SK-N-SH (cell line): Measurements from ENCODE around the gene ARID1B. TPM values are rescaled to one million over a fixed set of nuclear protein-coding genes. Genes with fewer than 3 reads are reported as not detected.

Experiments
- CTCF ChIA-PET: fragments of 300-600, 350-600 bp; formaldehyde crosslinking; extraction: SDS; loops from one replicate; lab custom pipeline; 2021; lab: Yijun Ruan, JAX
- POLR2A ChIA-PET: fragments of 350-600 bp; sonication (Branson Sonifier 250); formaldehyde crosslinking; extraction: SDS; loops from one replicate; lab custom pipeline; 2020; ENCODE audit warnings: antibody characterized with exemption, inconsistent platforms; lab: Yijun Ruan, JAX
- DNase-seq: peaks from one replicate; pipeline ENCODE4 v3.0.0; 2012
- H2AFZ ChIP-seq: fragments of 200-600 bp; sonication (generic); 2 replicates; pipeline ENCODE4 v1.8.1; 2016; ENCODE audit warnings: antibody characterized with exemption, mild to moderate bottlenecking, low read depth
- H3F3A ChIP-seq: fragments of 200-600 bp; sonication (generic); replicated peaks from 2 replicates; pipeline ENCODE3; 2016; ENCODE audit warnings: antibody characterized with exemption, mild to moderate bottlenecking; ENCODE audit not compliant: insufficient read depth
- H3K27ac ChIP-seq, 2 experiments: fragments of 200-500 bp in 1 of 2; fragments of 200-600 bp in 1 of 2; sonication (Bioruptor generic) in 1 of 2; sonication (generic), shearing (Covaris generic) in 1 of 2; 2 replicates each; pipeline versions ENCODE4 v1.5.1 to v1.6.1; 2014 to 2016; ENCODE audit warnings: low read depth in 2 of 2, inconsistent platforms in 1 of 2, low read length in 1 of 2, mild to moderate bottlenecking in 1 of 2, mixed read lengths in 1 of 2
- H3K27me3 ChIP-seq: fragments of 200-600 bp; sonication (generic), shearing (Covaris generic); 2 replicates; pipeline ENCODE4 v1.6.1; 2016; ENCODE audit warnings: mixed run types; ENCODE audit not compliant: insufficient read depth
- H3K36me3 ChIP-seq, 2 experiments: fragments of 200-500 bp in 1 of 2; fragments of 200-600 bp in 1 of 2; sonication (Bioruptor generic) in 1 of 2; sonication (generic) in 1 of 2; replicated peaks in 1 of 2; 2 replicates each; pipeline versions ENCODE3 to v1.5.1; 2014 to 2016; ENCODE audit warnings: low read length in 1 of 2, mild to moderate bottlenecking in 1 of 2; ENCODE audit not compliant: insufficient read depth in 2 of 2, control insufficient read depth in 1 of 2
- H3K4me1 ChIP-seq, 2 experiments: fragments of 200-500 bp in 1 of 2; fragments of 200-600 bp in 1 of 2; sonication (Bioruptor generic) in 1 of 2; sonication (generic), shearing (Covaris generic) in 1 of 2; 2 replicates each; pipeline versions ENCODE4 v1.5.1 to v1.6.1; 2014 to 2016; ENCODE audit warnings: low read depth in 1 of 2, low read length in 1 of 2, mixed run types in 1 of 2; ENCODE audit not compliant: insufficient read depth in 2 of 2, control insufficient read depth in 1 of 2
- H3K4me2 ChIP-seq: fragments of 200-600 bp; sonication (generic), shearing (Covaris generic); 2 replicates; pipeline ENCODE4 v1.6.1; 2017; ENCODE audit warnings: mixed run types
- H3K4me3 ChIP-seq, 2 experiments: fragments of 200-500 bp in 1 of 2; fragments of 200-600 bp in 1 of 2; sonication (Bioruptor generic) in 1 of 2; sonication (generic), shearing (Covaris generic) in 1 of 2; 2 replicates each; pipeline versions ENCODE4 v1.5.1 to v1.8.1; 2014 to 2016; ENCODE audit warnings: low read depth in 2 of 2, inconsistent platforms in 1 of 2, low read length in 1 of 2, mild to moderate bottlenecking in 1 of 2, mixed read lengths in 1 of 2, moderate library complexity in 1 of 2
- H3K79me2 ChIP-seq: fragments of 200-600 bp; sonication (generic); 2 replicates; pipeline ENCODE4 v1.8.1; 2017; ENCODE audit warnings: mild to moderate bottlenecking; ENCODE audit not compliant: insufficient read depth
- H3K9ac ChIP-seq: fragments of 200-600 bp; sonication (generic); 2 replicates; pipeline ENCODE4 v1.6.1; 2017; ENCODE audit warnings: mixed run types
- H3K9me2 ChIP-seq: fragments of 200-600 bp; sonication (generic); 2 replicates; pipeline ENCODE4 v1.6.1; 2017; ENCODE audit warnings: mixed run types
- H3K9me3 ChIP-seq: fragments of 200-600 bp; sonication (generic); 2 replicates; pipeline ENCODE4 v1.6.1; 2017; ENCODE audit warnings: mixed run types, mild to moderate bottlenecking, moderate library complexity
- H4K20me1 ChIP-seq: fragments of 200-600 bp; sonication (generic); 2 replicates; pipeline ENCODE4 v1.6.1; 2017; ENCODE audit warnings: mild to moderate bottlenecking, mixed run types; ENCODE audit not compliant: insufficient read depth
- CTCF ChIP-seq: fragments of 200-600 bp; sonication (generic); IDR thresholded peaks from 2 replicates; pipeline ENCODE4 v1.6.1; 2017; ENCODE audit warnings: antibody characterized with exemption, mild to moderate bottlenecking, moderate library complexity
- EP300 ChIP-seq, 2 experiments: IDR thresholded peaks; 2 replicates each; pipeline versions ENCODE4 v1.4.0 to v1.6.1; 2012; ENCODE audit warnings: borderline replicate concordance in 1 of 2, low read depth in 1 of 2, low read length in 1 of 2
- EZH2phosphoT487 ChIP-seq: fragments of 200-600 bp; sonication (generic); IDR thresholded peaks from 2 replicates; pipeline ENCODE4 v1.6.1; 2017; ENCODE audit warnings: low read depth, mixed run types, mild to moderate bottlenecking, antibody characterized with exemption, moderate library complexity, borderline replicate concordance
- FOXM1 ChIP-seq: IDR thresholded peaks from 2 replicates; pipeline ENCODE4 v1.4.0; 2012; ENCODE audit warnings: low read depth, mild to moderate bottlenecking
- GABPA ChIP-seq: IDR thresholded peaks from 2 replicates; pipeline ENCODE4 v1.4.0; 2012; ENCODE audit warnings: low read depth, mild to moderate bottlenecking
- GATA2 ChIP-seq: sonication (generic); formaldehyde crosslinking; IDR thresholded peaks from 2 replicates; pipeline ENCODE4 v1.5.0; 2020; ENCODE audit warnings: mild to moderate bottlenecking, missing genetic modification reagents
- IRF3 ChIP-seq: fragments of 150-350 bp; IDR thresholded peaks from 2 replicates; pipeline ENCODE4 v1.6.1; 2016; ENCODE audit warnings: mild to moderate bottlenecking, low read depth, low read length
- MXI1 ChIP-seq: IDR thresholded peaks from 2 replicates; pipeline ENCODE4 v1.6.1; 2012; ENCODE audit warnings: mild to moderate bottlenecking, low read depth, low read length, improper control_type of control experiment
- RAD21 ChIP-seq: IDR thresholded peaks from 2 replicates; pipeline ENCODE4 v1.6.1; 2012; ENCODE audit warnings: mild to moderate bottlenecking, low read length
- RCOR1 ChIP-seq: fragments of 150-350 bp; IDR thresholded peaks from 2 replicates; pipeline ENCODE4 v1.6.1; 2017; ENCODE audit warnings: antibody characterized with exemption, low read length
- RXRA ChIP-seq: IDR thresholded peaks from 2 replicates; pipeline ENCODE4 v1.4.0; 2012; ENCODE audit warnings: low read depth, mild to moderate bottlenecking, borderline replicate concordance
- SMC3 ChIP-seq: IDR thresholded peaks from 2 replicates; pipeline ENCODE4 v1.6.1; 2012; ENCODE audit warnings: low read depth, low read length, improper control_type of control experiment
- TEAD4 ChIP-seq: IDR thresholded peaks from 2 replicates; pipeline ENCODE4 v1.4.0; 2012; ENCODE audit warnings: mild to moderate bottlenecking, borderline replicate concordance; ENCODE audit not compliant: insufficient read depth
- YY1 ChIP-seq: IDR thresholded peaks from 2 replicates; pipeline ENCODE4 v1.4.0; 2012; ENCODE audit warnings: low read depth, mild to moderate bottlenecking
- WGBS: methylation state at CpG from one replicate; pipeline ENCODE4 v1.1.6; 2017; ENCODE audit warnings: low lambda C conversion rate; 5-methylcytosine and 5-hydroxymethylcytosine counted together
- polyA plus RNA-seq, 3 experiments: library from polyadenylated mRNA; depleted of rRNA; stranded (reverse); fragments of >200 nt; gene quantifications; 2 replicates each; pipeline ENCODE4 v1.2.3, GENCODE V29; 2012
- TF ChIP-seq, protein P1 (sequence below): IDR thresholded peaks from 2 replicates; pipeline ENCODE4 v1.6.1; 2012; ENCODE audit warnings: mild to moderate bottlenecking, low read depth, low read length, moderate library complexity
- TF ChIP-seq, protein P2 (sequence below): IDR thresholded peaks from 2 replicates; pipeline ENCODE4 v1.4.0; 2012; ENCODE audit warnings: low read depth, borderline replicate concordance
- TF ChIP-seq, protein P3 (sequence below): IDR thresholded peaks from 2 replicates; pipeline ENCODE4 v1.4.0; 2012; ENCODE audit warnings: low read depth, borderline replicate concordance

ARID1B gene
- polyA plus RNA-seq, 1 of the 3 experiments (the other 2 are of a cell fraction), result 13.6 TPM

GRCh38 chr6:157184202-157185015 lies 407.2 kb downstream of the ARID1B start (continued):
- TF ChIP-seq CTCF, result peak; percentile 90
- no peak for TF ChIP-seq GABPA
- no peak for TF ChIP-seq IRF3

- peaks cover 25 to 76% of the 10 kb centered on the region in 2 experiments for H3K36me3 ChIP-seq
- POLR2A ChIA-PET, result no interaction called here
- no peaks in the 10 kb centered on the region for H3K79me2 ChIP-seq
- no peak overlapping the region for H3K9ac ChIP-seq
- no peaks in the 10 kb centered on the region for H4K20me1 ChIP-seq
- H3K4me2 ChIP-seq, result no peak overlapping the region
- H2AFZ ChIP-seq, result no peak overlapping the region
- no peaks in the 10 kb centered on the region for H3K9me2 ChIP-seq
- H3K4me1 ChIP-seq, result peaks cover 0 to 29% of the 10 kb centered on the region in 2 experiments; a peak in 1 of 4 replicates
- no peak for DNase-seq
- no peaks in the 10 kb centered on the region for H3K9me3 ChIP-seq
- H3K4me3 ChIP-seq, result no peak overlapping the region
- CTCF ChIA-PET, result interaction anchor here (0.8 to 4.1 kb wide), 22 partner anchors 9 to 1249 kb away, joined by 3 to 28 read pairs (median 4); no protein-coding TSS in a partner anchor
- H3F3A ChIP-seq, result peaks cover 8% of the 10 kb centered on the region
- H3K27ac ChIP-seq, result no peak overlapping the region
- WGBS, result 86% methylated on average over 8 of the region's 8 CpGs
- no peaks in the 10 kb centered on the region for H3K27me3 ChIP-seq
- TF ChIP-seq TEAD4 (no peak), EZH2phosphoT487 (no peak), FOXM1 (no peak), MXI1 (no peak), YY1 (no peak), RCOR1 (no peak), RXRA (no peak), SMC3 (no peak), EP300 (IDR thresholded peaks at IDR 0.05; ENCODE audit: borderline replicate concordance in 1 of 2, low read depth in 1 of 2, low read length in 1 of 2) (no peak), CTCF (no peak), RAD21 (no peak), GATA2 (CRISPR knock-in tag) (no peak)
- TF ChIP-seq, protein P1, sequence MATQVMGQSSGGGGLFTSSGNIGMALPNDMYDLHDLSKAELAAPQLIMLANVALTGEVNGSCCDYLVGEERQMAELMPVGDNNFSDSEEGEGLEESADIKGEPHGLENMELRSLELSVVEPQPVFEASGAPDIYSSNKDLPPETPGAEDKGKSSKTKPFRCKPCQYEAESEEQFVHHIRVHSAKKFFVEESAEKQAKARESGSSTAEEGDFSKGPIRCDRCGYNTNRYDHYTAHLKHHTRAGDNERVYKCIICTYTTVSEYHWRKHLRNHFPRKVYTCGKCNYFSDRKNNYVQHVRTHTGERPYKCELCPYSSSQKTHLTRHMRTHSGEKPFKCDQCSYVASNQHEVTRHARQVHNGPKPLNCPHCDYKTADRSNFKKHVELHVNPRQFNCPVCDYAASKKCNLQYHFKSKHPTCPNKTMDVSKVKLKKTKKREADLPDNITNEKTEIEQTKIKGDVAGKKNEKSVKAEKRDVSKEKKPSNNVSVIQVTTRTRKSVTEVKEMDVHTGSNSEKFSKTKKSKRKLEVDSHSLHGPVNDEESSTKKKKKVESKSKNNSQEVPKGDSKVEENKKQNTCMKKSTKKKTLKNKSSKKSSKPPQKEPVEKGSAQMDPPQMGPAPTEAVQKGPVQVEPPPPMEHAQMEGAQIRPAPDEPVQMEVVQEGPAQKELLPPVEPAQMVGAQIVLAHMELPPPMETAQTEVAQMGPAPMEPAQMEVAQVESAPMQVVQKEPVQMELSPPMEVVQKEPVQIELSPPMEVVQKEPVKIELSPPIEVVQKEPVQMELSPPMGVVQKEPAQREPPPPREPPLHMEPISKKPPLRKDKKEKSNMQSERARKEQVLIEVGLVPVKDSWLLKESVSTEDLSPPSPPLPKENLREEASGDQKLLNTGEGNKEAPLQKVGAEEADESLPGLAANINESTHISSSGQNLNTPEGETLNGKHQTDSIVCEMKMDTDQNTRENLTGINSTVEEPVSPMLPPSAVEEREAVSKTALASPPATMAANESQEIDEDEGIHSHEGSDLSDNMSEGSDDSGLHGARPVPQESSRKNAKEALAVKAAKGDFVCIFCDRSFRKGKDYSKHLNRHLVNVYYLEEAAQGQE, result no peak
- TF ChIP-seq, protein P2, sequence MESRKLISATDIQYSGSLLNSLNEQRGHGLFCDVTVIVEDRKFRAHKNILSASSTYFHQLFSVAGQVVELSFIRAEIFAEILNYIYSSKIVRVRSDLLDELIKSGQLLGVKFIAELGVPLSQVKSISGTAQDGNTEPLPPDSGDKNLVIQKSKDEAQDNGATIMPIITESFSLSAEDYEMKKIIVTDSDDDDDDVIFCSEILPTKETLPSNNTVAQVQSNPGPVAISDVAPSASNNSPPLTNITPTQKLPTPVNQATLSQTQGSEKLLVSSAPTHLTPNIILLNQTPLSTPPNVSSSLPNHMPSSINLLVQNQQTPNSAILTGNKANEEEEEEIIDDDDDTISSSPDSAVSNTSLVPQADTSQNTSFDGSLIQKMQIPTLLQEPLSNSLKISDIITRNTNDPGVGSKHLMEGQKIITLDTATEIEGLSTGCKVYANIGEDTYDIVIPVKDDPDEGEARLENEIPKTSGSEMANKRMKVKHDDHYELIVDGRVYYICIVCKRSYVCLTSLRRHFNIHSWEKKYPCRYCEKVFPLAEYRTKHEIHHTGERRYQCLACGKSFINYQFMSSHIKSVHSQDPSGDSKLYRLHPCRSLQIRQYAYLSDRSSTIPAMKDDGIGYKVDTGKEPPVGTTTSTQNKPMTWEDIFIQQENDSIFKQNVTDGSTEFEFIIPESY, result no peak
- TF ChIP-seq, protein P3, sequence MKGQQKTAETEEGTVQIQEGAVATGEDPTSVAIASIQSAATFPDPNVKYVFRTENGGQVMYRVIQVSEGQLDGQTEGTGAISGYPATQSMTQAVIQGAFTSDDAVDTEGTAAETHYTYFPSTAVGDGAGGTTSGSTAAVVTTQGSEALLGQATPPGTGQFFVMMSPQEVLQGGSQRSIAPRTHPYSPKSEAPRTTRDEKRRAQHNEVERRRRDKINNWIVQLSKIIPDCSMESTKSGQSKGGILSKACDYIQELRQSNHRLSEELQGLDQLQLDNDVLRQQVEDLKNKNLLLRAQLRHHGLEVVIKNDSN, result no peak
Observed at GRCh38 chr6:157185171-157185570, 408.0 kb downstream of the ARID1B start.
